GM12801 (cell line): ENCODE measurements around the gene ZMYND10.

Source experiments
- CTCF ChIP-seq: IDR thresholded peaks from one replicate; pipeline ENCODE4 v1.5.1; 2011; ENCODE audit warnings: control low read depth; ENCODE audit not compliant: insufficient read length; ENCODE audit errors: extremely low read depth

ZMYND10 gene

DNA sequence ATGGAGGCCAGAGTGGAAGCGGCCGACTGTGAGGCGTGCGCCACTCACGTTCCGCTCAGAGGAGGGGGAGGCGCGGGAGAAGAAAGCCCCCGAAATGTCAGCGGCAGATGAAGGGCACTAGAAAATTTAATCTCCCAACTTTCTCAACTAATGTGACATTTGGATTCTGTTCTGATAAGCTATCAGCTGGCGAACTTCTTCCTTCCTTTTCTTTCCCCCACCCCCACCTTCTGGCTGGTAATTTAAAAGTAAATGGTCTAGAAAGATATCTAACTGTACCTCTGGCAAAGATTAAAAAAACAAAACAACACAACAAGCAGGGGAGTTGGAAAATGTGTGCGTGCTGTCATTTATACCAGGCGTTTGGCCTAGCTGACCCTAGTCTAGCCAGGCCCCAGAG, 40.2 kb upstream of the ZMYND10 start:
- TF ChIP-seq CTCF = no peak

DNA sequence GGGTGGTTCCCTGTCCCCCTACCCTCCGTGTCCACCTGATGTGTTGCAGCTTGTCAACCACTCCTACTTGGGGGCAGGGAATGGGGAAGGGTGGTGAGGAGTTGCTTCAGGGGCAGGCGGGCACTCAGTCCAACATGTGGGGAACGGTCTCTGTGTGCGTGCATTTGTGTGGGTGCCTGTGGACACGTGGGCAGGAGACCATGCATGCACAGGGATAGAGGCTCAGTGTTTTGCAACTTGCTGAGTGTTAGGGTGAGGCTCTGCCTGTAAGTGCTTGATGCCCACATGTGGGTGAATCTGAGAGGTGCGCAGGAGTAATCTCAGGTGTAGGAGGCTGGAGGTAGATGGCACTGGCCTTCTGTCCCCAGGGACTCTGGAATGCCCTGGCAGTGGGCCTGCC, 38.2 kb upstream of the ZMYND10 start:
- no peak for TF ChIP-seq CTCF

- no peak for TF ChIP-seq CTCF
These were observed 37.2 kb upstream of the ZMYND10 start for GRCh38 chr3:50382722-50383121.

GRCh38 chr3:50381383-50381782, 35.9 kb upstream of the ZMYND10 start:
- TF ChIP-seq CTCF = no peak

GRCh38 chr3:50380405-50381085, 35.0 kb upstream of the ZMYND10 start:
- no peak for TF ChIP-seq CTCF

DNA sequence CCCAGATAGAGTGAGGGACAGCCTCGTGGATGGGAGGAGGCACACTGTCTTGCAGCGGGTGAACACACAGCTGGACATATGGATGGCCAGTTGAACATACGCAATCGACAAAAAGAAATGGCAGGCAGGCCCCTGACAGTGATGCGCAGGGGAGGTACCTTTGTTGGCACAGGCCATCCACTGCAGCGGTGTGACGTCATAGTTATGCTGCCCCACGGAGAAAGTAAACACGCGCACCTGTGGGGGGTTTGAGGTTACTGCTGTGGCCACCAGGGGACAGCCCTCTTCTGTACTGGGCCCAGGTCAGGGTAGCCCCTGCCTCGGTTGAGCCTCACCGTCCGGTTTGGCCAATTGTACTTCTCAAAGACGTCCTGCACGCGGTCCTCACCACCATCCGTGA, 33.2 kb upstream of the ZMYND10 start:
- TF ChIP-seq CTCF = no peak

DNA sequence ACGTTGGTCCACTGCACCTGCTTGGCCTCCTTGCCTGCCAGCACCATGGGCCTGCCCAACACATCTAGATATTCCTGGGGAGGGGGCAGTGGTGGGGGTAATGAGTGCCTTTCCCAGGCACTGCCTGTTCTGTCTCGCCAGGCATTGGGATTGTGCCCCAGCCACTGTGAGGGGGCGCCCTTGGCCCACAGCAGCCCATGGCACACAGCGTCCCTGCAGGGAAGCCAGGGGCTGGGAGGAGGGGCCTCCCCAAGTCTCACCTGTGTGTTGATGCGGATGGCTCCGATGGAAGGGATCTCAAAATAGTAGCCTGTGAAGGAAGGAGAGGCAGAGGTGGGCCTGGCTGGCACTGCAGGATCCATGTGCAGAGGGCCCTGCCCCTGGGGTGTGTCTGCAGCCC, 32.5 kb upstream of the ZMYND10 start:
- TF ChIP-seq CTCF = no peak
